Neural progenitor cell (in vitro differentiated cells): ENCODE data around the gene TNK2. TPM values are rescaled to one million over a fixed set of nuclear protein-coding genes. Genes with fewer than 3 reads are reported as not detected.

Source experiments
- DNase-seq: peaks from one replicate; pipeline ENCODE4 v3.0.0-alpha.2; 2016; ENCODE audit warnings: low spot score
- H2AFZ ChIP-seq: fragments of 200-600 bp; sonication (generic); replicated peaks from 2 replicates; pipeline ENCODE4 v1.6.1; 2016; ENCODE audit warnings: antibody characterized with exemption
- H3F3A ChIP-seq: fragments of 200-600 bp; sonication (generic); 2 replicates; pipeline ENCODE4 v1.6.1; 2016; ENCODE audit warnings: antibody characterized with exemption, low read depth
- H3K27ac ChIP-seq: fragments of 200-600 bp; sonication (generic); 2 replicates; pipeline ENCODE4 v1.5.1; 2016; ENCODE audit warnings: mild to moderate bottlenecking
- H3K27me3 ChIP-seq: fragments of 200-600 bp; sonication (generic); 2 replicates; pipeline ENCODE4 v1.6.1; 2016; ENCODE audit warnings: mild to moderate bottlenecking, moderate library complexity
- H3K36me3 ChIP-seq: fragments of 200-600 bp; sonication (generic); 2 replicates; pipeline ENCODE4 v1.5.1; 2016
- H3K4me1 ChIP-seq: fragments of 200-600 bp; sonication (generic); 2 replicates; pipeline ENCODE4 v1.6.1; 2016; ENCODE audit warnings: mixed run types
- H3K4me2 ChIP-seq: fragments of 200-600 bp; sonication (generic); 2 replicates; pipeline ENCODE4 v1.6.1; 2016
- H3K4me3 ChIP-seq: fragments of 200-600 bp; sonication (generic); 2 replicates; pipeline ENCODE4 v1.5.1; 2016
- H3K79me2 ChIP-seq: fragments of 200-600 bp; sonication (generic); 2 replicates; pipeline ENCODE4 v1.6.1; 2016; ENCODE audit warnings: low read depth
- H3K9ac ChIP-seq: fragments of 200-600 bp; sonication (generic); 2 replicates; pipeline ENCODE4 v1.6.1; 2016
- H3K9me3 ChIP-seq: fragments of 200-600 bp; sonication (generic); 2 replicates; pipeline ENCODE4 v1.5.1; 2016; ENCODE audit warnings: low read depth
- H4K20me1 ChIP-seq: fragments of 200-600 bp; sonication (generic); 2 replicates; pipeline ENCODE4 v1.6.1; 2016; ENCODE audit warnings: low read depth
- H3K27ac Mint-ChIP-seq: 3 replicates; pipeline ENCODE4 v1.8.0; 2021; ENCODE audit warnings: mixed read lengths
- H3K27me3 Mint-ChIP-seq: 2 replicates; pipeline ENCODE4 v1.8.0; 2022; ENCODE audit warnings: low read depth, mild to moderate bottlenecking, inconsistent platforms, moderate library complexity, mixed read lengths; ENCODE audit not compliant: insufficient read depth
- H3K36me3 Mint-ChIP-seq: 3 replicates; pipeline ENCODE4 v1.8.0; 2021; ENCODE audit warnings: mixed read lengths
- H3K4me1 Mint-ChIP-seq: 3 replicates; pipeline ENCODE4 v1.8.0; 2021; ENCODE audit warnings: mixed read lengths
- H3K4me3 Mint-ChIP-seq: 3 replicates; pipeline ENCODE4 v1.8.0; 2021; ENCODE audit warnings: mild to moderate bottlenecking, moderate library complexity, mixed read lengths
- H3K9me3 Mint-ChIP-seq: 3 replicates; pipeline ENCODE4 v1.8.0; 2020; ENCODE audit warnings: mixed read lengths
- EZH2 ChIP-seq: fragments of 200-600 bp; sonication (generic); IDR thresholded peaks from 2 replicates; pipeline ENCODE4 v1.6.1; 2017; ENCODE audit warnings: antibody characterized with exemption, mild to moderate bottlenecking, moderate library complexity
- EZH2phosphoT487 ChIP-seq: fragments of 200-600 bp; sonication (generic); IDR thresholded peaks from 2 replicates; pipeline ENCODE4 v1.6.1; 2017; ENCODE audit warnings: antibody characterized with exemption
- total RNA-seq: library from RNA; depleted of rRNA; stranded (reverse); fragments of >200 nt; gene quantifications from 2 replicates; pipeline ENCODE4 v1.2.3, GENCODE V29; 2015; ENCODE audit warnings: low replicate concordance
- TF ChIP-seq, protein P1 (sequence below): fragments of 200-600 bp; sonication (generic); IDR thresholded peaks from 2 replicates; pipeline ENCODE4 v1.5.1; 2017; ENCODE audit warnings: antibody characterized with exemption, mild to moderate bottlenecking

Gene TNK2
- total RNA-seq, 1 donor from 2014 or later, result 5.4 TPM

DNA sequence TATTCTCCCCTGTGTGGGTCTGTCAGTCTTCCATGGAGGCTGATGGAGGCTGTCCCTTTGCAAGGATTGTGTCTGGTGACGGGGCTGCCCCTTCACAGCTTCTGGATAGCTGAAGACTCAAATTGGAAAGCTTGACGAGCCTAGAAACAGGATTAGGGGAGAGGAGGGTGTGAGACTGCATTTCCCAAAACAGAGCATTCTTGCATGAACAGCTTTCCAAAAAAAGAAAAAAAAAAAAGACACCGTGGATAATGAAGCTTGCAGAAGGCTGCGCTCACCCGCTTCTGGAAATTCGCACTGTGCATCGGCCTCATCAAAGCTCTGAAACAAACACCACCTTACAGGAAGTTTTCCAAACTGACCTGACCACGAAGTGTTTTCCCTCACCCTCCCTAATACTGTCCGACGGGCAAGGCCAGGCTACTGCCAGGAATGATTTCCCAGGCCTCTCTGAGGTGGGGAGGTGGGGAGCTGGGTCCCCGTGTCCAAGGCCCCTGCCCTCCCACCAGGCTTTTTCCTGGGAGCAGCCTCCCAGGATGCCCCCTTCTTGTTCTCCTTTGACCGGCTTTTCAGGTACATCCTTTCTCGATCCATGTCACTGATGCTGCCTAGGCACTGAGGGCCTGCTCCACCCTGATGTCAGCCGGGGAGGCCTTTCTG, 71.7 kb downstream of the TNK2 start:
- Histone ChIP-seq H3K9me3 (no peaks in the 10 kb centered on the region), H3K9ac (no peak overlapping the region), H3K4me3 (no peak overlapping the region), H3K27me3 (no peaks in the 10 kb centered on the region), H3K4me2 (no peak overlapping the region), H3K79me2 (no peaks in the 10 kb centered on the region), H4K20me1 (no peaks in the 10 kb centered on the region), H3K27ac (peak overlapping the region; percentile 29), H3F3A (peaks cover 33% of the 10 kb centered on the region), H3K4me1 (peaks cover 24% of the 10 kb centered on the region), H2AFZ (no peak overlapping the region), H3K36me3 (no peaks in the 10 kb centered on the region)
- TF ChIP-seq, protein P1, sequence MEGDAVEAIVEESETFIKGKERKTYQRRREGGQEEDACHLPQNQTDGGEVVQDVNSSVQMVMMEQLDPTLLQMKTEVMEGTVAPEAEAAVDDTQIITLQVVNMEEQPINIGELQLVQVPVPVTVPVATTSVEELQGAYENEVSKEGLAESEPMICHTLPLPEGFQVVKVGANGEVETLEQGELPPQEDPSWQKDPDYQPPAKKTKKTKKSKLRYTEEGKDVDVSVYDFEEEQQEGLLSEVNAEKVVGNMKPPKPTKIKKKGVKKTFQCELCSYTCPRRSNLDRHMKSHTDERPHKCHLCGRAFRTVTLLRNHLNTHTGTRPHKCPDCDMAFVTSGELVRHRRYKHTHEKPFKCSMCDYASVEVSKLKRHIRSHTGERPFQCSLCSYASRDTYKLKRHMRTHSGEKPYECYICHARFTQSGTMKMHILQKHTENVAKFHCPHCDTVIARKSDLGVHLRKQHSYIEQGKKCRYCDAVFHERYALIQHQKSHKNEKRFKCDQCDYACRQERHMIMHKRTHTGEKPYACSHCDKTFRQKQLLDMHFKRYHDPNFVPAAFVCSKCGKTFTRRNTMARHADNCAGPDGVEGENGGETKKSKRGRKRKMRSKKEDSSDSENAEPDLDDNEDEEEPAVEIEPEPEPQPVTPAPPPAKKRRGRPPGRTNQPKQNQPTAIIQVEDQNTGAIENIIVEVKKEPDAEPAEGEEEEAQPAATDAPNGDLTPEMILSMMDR, result no peak
- no peak for TF ChIP-seq EZH2
- no peak for TF ChIP-seq EZH2phosphoT487
- Mint-ChIP-seq H3K4me3 (no peak overlapping the region), H3K4me1 (peaks cover 31% of the 10 kb centered on the region), H3K36me3 (no peaks in the 10 kb centered on the region), H3K27me3 (peaks cover 11% of the 10 kb centered on the region), H3K9me3 (peaks cover 7% of the 10 kb centered on the region), H3K27ac (peak overlapping the region; percentile 15)
- peak; percentile 1 for DNase-seq

DNA sequence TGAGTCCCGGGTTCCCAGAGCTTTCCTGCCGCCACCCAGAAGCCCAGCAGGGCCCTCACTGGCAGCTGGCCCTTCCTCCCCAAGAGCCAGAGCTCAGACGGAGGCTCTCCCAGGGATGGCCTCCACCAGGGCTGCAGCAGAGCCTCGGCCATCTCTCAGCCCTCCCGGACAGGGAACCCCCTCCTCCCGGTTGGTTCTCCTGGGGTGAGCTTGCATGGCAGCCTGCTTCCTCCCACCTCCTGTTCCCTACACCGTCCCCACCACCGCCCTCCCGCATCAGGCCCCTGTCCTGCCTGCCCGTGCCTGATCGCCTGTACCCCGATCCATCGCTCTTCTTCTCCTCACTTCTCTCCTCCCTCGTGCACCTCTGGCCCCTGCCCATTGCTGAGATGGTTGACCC, 72.6 kb downstream of the TNK2 start:
- Histone ChIP-seq H3K4me1 (peaks cover 24% of the 10 kb centered on the region), H4K20me1 (no peaks in the 10 kb centered on the region), H3K9ac (no peak overlapping the region), H3K27ac (no peak overlapping the region), H3K36me3 (no peaks in the 10 kb centered on the region), H3K4me3 (no peak overlapping the region), H3K9me3 (no peaks in the 10 kb centered on the region), H2AFZ (no peak overlapping the region), H3K27me3 (no peaks in the 10 kb centered on the region), H3F3A (peaks cover 33% of the 10 kb centered on the region), H3K79me2 (no peaks in the 10 kb centered on the region), H3K4me2 (no peak overlapping the region)
- Mint-ChIP-seq H3K4me1 (peaks cover 31% of the 10 kb centered on the region), H3K27ac (peak overlapping the region; percentile 55), H3K27me3 (peaks cover 11% of the 10 kb centered on the region), H3K9me3 (peaks cover 7% of the 10 kb centered on the region), H3K4me3 (no peak overlapping the region), H3K36me3 (no peaks in the 10 kb centered on the region)
- DNase-seq, result no peak
- TF ChIP-seq, protein P1, result no peak
- TF ChIP-seq EZH2phosphoT487, result no peak
- TF ChIP-seq EZH2, result no peak

GRCh38 chr3:195834675-195835583, 73.4 kb downstream of the TNK2 start:
- peak; percentile 1 for DNase-seq
- H4K20me1 ChIP-seq, result no peaks in the 10 kb centered on the region
- H3F3A ChIP-seq, result peaks cover 27% of the 10 kb centered on the region
- no peak overlapping the region for H3K4me3 ChIP-seq
- H3K79me2 ChIP-seq, result no peaks in the 10 kb centered on the region
- H3K27ac ChIP-seq, result no peak overlapping the region
- no peaks in the 10 kb centered on the region for H3K27me3 ChIP-seq
- H3K4me3 Mint-ChIP-seq, result no peak overlapping the region
- H3K9ac ChIP-seq, result no peak overlapping the region
- no peak overlapping the region for H3K27ac Mint-ChIP-seq
- H3K4me1 Mint-ChIP-seq, result peaks cover 31% of the 10 kb centered on the region
- H3K4me2 ChIP-seq, result no peak overlapping the region
- no peak overlapping the region for H2AFZ ChIP-seq
- peaks cover 11% of the 10 kb centered on the region for H3K27me3 Mint-ChIP-seq
- H3K9me3 Mint-ChIP-seq, result peaks cover 7% of the 10 kb centered on the region
- no peaks in the 10 kb centered on the region for H3K9me3 ChIP-seq
- no peaks in the 10 kb centered on the region for H3K36me3 Mint-ChIP-seq
- TF ChIP-seq, protein P1, result no peak
- TF ChIP-seq EZH2, result no peak
- TF ChIP-seq EZH2phosphoT487, result no peak
- peaks cover 24% of the 10 kb centered on the region for H3K4me1 ChIP-seq
- H3K36me3 ChIP-seq, result no peaks in the 10 kb centered on the region
